Measurements from ENCODE around the gene IQSEC1. TPM values are rescaled to one million over a fixed set of nuclear protein-coding genes. Genes with fewer than 3 reads are reported as not detected.
A peak's percentile ranks its signal among the peaks of the same experiment; 100 is the strongest.

Gene IQSEC1
- total and polyA plus RNA-seq, 9 of the 15 experiments (the other 6 are each of a cell fraction or from before 2014, with no cell fraction given): 0.56 to 39.0 (median 6.8) TPM

DNA sequence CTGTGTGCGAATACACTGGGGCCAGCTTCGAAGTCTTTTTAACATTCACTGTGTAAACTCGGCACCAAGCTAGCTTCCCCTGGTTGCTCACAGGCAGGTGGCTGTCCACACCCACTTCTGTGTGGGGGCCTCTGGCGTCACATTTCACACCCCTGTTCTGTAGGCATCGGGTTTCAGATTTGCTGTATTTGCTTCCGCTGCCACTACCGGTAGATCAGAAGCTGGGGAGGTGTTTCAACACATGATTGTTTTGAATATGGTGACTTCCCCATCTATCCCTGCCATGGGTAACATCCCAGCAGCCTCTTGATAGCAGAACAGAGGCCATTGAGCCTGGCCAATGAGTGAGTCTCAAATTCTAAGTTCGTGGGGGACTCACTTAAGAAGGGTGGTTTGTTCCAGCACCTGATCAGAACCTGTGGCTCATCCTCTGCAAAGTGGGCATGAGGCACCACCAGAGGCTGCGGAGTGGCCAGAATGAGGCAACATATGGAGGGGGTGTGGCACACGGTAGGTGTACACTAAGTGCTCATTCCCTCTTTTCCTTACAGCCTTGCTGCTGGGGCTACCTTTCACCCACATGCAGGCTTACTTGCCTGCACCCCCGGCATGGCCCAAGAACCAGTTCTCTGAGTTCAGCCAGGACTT is 61.5 kb downstream of the IQSEC1 start (continued):
- TF ChIP-seq ZNF445 (CRISPR knock-in tag; IDR thresholded peaks at IDR 0.05; ENCODE audit: low read depth): no peak
- TF ChIP-seq, protein P1, sequence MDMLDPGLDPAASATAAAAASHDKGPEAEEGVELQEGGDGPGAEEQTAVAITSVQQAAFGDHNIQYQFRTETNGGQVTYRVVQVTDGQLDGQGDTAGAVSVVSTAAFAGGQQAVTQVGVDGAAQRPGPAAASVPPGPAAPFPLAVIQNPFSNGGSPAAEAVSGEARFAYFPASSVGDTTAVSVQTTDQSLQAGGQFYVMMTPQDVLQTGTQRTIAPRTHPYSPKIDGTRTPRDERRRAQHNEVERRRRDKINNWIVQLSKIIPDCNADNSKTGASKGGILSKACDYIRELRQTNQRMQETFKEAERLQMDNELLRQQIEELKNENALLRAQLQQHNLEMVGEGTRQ (CRISPR knock-in tag; IDR thresholded peaks at IDR 0.05): no peak
- no peak for TF ChIP-seq FOXP1 (CRISPR knock-in tag; IDR thresholded peaks at IDR 0.05)
- TF ChIP-seq, protein P2, sequence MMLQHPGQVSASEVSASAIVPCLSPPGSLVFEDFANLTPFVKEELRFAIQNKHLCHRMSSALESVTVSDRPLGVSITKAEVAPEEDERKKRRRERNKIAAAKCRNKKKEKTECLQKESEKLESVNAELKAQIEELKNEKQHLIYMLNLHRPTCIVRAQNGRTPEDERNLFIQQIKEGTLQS (IDR thresholded peaks at IDR 0.05): no peak
- TF ChIP-seq, protein P2 (CRISPR knock-in tag; conservative IDR thresholded peaks at IDR 0.05): no peak
- no peak for TF ChIP-seq PATZ1 (CRISPR knock-in tag; IDR thresholded peaks at IDR 0.05; ENCODE audit: borderline replicate concordance)
- TF ChIP-seq ZKSCAN3 (CRISPR knock-in tag; IDR thresholded peaks at IDR 0.05): no peak
- TF ChIP-seq KDM4B (IDR thresholded peaks at IDR 0.05; ENCODE audit: borderline replicate concordance in 2 of 2, low read depth in 1 of 2): no peak
- TF ChIP-seq ZEB2 (IDR thresholded peaks at IDR 0.05): no peak
- TF ChIP-seq ATF6 (CRISPR knock-in tag; IDR thresholded peaks at IDR 0.05): no peak
- TF ChIP-seq, protein P3, sequence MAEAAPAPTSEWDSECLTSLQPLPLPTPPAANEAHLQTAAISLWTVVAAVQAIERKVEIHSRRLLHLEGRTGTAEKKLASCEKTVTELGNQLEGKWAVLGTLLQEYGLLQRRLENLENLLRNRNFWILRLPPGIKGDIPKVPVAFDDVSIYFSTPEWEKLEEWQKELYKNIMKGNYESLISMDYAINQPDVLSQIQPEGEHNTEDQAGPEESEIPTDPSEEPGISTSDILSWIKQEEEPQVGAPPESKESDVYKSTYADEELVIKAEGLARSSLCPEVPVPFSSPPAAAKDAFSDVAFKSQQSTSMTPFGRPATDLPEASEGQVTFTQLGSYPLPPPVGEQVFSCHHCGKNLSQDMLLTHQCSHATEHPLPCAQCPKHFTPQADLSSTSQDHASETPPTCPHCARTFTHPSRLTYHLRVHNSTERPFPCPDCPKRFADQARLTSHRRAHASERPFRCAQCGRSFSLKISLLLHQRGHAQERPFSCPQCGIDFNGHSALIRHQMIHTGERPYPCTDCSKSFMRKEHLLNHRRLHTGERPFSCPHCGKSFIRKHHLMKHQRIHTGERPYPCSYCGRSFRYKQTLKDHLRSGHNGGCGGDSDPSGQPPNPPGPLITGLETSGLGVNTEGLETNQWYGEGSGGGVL (CRISPR knock-in tag; IDR thresholded peaks at IDR 0.05): no peak
- no peak for TF ChIP-seq SNIP1 (IDR thresholded peaks at IDR 0.05; ENCODE audit: low read depth)
- TF ChIP-seq ZC3H4 (CRISPR knock-in tag; IDR thresholded peaks at IDR 0.05; ENCODE audit: borderline replicate concordance): no peak
- TF ChIP-seq, protein P4, sequence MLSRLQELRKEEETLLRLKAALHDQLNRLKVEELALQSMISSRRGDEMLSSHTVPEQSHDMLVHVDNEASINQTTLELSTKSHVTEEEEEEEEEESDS (CRISPR knock-in tag; IDR thresholded peaks at IDR 0.05): no peak
- no peak for TF ChIP-seq TOE1 (IDR thresholded peaks at IDR 0.05; ENCODE audit: borderline replicate concordance)
- TF ChIP-seq TOE1 (CRISPR knock-in tag; IDR thresholded peaks at IDR 0.05; ENCODE audit: borderline replicate concordance, low read depth): 0 out of 2 replicates have a peak, but pooled peaks have one; percentile 31
- no peak for TF ChIP-seq ZNF561 (CRISPR knock-in tag; conservative IDR thresholded peaks at IDR 0.05)
- peak; percentile 42 for TF ChIP-seq CXXC5 (CRISPR knock-in tag; IDR thresholded peaks at IDR 0.05)
- no peak for TF ChIP-seq STAG1 (CRISPR knock-in tag; IDR thresholded peaks at IDR 0.05; ENCODE audit: borderline replicate concordance)
- no peak for TF ChIP-seq ZNF431 (CRISPR knock-in tag; IDR thresholded peaks at IDR 0.05)
